Activated T-cell treated with anti-CD3 and anti-CD28 coated beads, Interleukin-2, amount 50 U/mL, for 24 hours (primary cell): Measurements from ENCODE around the gene LNPEP.

ENCODE experiments used
- DNase-seq: peaks from one replicate; pipeline ENCODE4 v3.0.0-alpha.2; 2020
- H3K27ac Mint-ChIP-seq: 2 replicates; pipeline ENCODE4 v1.8.0; 2020; ENCODE audit warnings: mild to moderate bottlenecking, mixed read lengths
- H3K27me3 Mint-ChIP-seq: 2 replicates; pipeline ENCODE4 v1.8.0; 2020; ENCODE audit warnings: mixed read lengths
- H3K36me3 Mint-ChIP-seq: 2 replicates; pipeline ENCODE4 v1.8.0; 2020; ENCODE audit warnings: low read depth, mixed read lengths
- H3K4me1 Mint-ChIP-seq: 2 replicates; pipeline ENCODE4 v1.8.0; 2020; ENCODE audit warnings: low read depth, mixed read lengths
- H3K4me3 Mint-ChIP-seq: 2 replicates; pipeline ENCODE4 v1.8.0; 2020; ENCODE audit warnings: mild to moderate bottlenecking, moderate library complexity, mixed read lengths
- H3K9me3 Mint-ChIP-seq: 2 replicates; pipeline ENCODE4 v1.8.0; 2020; ENCODE audit warnings: mixed read lengths

The LNPEP gene

DNA sequence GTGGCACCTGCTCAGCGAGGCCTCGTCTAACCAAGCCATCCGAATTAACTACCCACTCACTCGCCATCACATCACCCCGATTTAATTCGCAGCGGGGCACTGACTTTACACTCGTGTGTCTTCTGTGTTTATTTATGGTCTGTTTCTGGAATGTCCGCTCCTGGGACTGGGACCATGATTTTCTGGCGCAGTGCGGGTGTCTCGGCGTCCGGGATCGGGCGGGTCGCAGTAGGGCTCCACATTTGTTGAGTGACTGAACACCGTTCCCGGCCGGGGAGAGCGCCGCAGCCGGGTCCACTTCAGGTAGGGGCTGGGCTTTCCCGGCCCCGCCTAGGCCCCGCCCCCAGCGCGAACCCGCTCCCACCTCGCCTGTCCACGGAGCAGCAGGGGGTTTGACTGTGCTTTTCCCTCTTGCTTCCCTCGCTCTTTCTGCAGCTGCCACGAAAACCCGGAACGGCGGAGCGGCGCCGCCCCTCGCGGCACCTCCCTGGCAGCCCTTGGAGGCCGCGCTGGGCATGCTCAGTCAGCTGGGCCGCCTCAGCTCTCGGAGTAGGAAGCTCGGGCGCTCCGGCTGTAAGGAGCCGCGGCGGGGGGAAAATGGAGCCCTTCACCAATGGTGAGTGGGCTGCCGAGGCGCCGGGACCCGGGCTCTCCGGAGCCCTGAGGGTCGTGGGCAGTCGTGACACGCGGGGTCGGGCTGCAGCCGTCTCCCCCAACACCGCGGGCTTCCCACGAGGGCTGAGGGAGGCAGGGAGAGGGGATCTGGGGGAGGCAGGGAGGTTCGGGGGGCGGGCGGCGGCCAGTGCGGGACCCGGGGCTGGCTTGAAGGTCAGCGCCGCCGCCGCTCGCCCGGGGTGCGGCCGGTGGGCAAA is at the start of gene LNPEP:
TSS of gene LNPEP (plus strand) at position 522 of the 872 bp plus-strand sequence. CDS start at position 598, 76 bp downstream.
- no peaks in the 10 kb centered on the region for H3K9me3 Mint-ChIP-seq
- peak; percentile 95 for DNase-seq
- H3K27me3 Mint-ChIP-seq, result no peaks in the 10 kb centered on the region
- peaks cover 37% of the 10 kb centered on the region for H3K36me3 Mint-ChIP-seq
- H3K4me3 Mint-ChIP-seq, result peak within 1 kb of the TSS; percentile 94
- H3K4me1 Mint-ChIP-seq, result peaks cover 71% of the 10 kb centered on the region
- H3K27ac Mint-ChIP-seq, result peak within 1 kb of the TSS; percentile 95

DNA sequence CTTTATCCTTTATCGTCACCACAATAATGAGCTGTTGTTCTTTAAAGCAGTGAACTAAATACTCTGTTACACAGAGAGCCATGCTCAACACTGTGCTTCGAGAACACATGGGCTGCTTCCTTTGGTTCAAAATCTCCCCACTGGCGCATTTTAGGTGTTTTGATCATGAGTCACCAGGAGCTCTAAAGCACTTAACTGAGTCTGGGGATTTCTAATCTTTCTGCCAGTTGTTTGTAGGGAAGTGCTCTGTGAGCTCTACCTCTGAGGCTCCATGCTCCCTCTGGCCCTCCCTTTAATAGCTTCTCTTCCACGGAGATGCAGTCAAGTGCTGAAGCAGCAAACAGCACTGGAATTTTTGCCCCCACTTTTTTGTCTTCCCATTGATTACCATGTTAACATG is 42.5 kb upstream of the LNPEP start:
- no peak for DNase-seq
- Mint-ChIP-seq H3K27ac (peak overlapping the region; percentile 86), H3K36me3 (peaks cover 89% of the 10 kb centered on the region), H3K27me3 (no peaks in the 10 kb centered on the region), H3K4me3 (no peak overlapping the region), H3K9me3 (no peaks in the 10 kb centered on the region), H3K4me1 (peaks cover 49% of the 10 kb centered on the region)

DNA sequence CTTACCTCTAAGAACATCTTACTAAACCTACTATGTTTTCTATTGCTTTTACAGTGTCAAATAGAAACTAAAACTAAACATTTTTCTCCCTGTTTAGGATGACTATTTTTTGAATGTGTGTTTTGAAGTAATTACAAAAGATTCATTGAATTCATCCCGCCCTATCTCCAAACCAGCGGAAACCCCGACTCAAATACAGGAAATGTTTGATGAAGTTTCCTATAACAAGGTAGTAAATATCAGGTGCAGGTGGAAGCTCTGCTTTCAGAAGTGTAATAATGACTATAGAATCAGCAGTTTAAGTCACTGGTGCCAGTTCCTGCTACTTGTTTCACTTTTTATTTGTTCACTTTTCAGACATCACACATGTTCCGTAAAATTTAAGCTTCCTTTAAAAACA is 39.6 kb upstream of the LNPEP start:
- Mint-ChIP-seq H3K4me3 (peak overlapping the region; percentile 80), H3K9me3 (no peaks in the 10 kb centered on the region), H3K27ac (peak overlapping the region; percentile 96), H3K36me3 (peaks cover 89% of the 10 kb centered on the region), H3K4me1 (peaks cover 57% of the 10 kb centered on the region), H3K27me3 (no peaks in the 10 kb centered on the region)
- no peak for DNase-seq

DNA sequence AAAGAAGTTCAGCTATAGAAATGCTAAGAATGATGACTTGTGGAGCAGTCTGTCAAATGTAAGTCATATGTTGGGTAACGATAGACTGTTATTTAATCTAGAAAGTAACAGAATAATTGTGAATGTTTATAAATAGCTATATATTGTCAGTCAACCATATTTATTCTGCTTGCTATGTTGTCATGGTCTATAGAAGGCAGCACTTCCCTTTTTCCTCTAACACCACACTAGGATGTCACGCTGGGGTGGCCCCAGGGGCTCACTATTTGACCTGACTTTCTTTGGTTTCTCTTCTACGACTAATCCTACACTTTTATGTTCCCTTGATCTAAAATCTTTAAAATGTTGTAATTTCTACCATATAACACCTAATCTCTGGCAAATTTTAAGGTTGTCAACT is 39.1 kb upstream of the LNPEP start:
- no peaks in the 10 kb centered on the region for H3K9me3 Mint-ChIP-seq
- H3K4me1 Mint-ChIP-seq, result peaks cover 62% of the 10 kb centered on the region
- no peak for DNase-seq
- no peaks in the 10 kb centered on the region for H3K27me3 Mint-ChIP-seq
- H3K36me3 Mint-ChIP-seq, result peaks cover 91% of the 10 kb centered on the region
- peak overlapping the region; percentile 80 for H3K4me3 Mint-ChIP-seq
- H3K27ac Mint-ChIP-seq, result peak overlapping the region; percentile 96

- peak overlapping the region; percentile 14 for H3K27ac Mint-ChIP-seq
- H3K4me3 Mint-ChIP-seq, result no peak overlapping the region
- no peaks in the 10 kb centered on the region for H3K27me3 Mint-ChIP-seq
- H3K36me3 Mint-ChIP-seq, result peaks cover 87% of the 10 kb centered on the region
- DNase-seq, result no peak
- H3K4me1 Mint-ChIP-seq, result peaks cover 40% of the 10 kb centered on the region
- H3K9me3 Mint-ChIP-seq, result no peaks in the 10 kb centered on the region
Observed at GRCh38 chr5:96901384-96901783, 34.5 kb upstream of the LNPEP start.

GRCh38 chr5:96901841-96902240 is 34.0 kb upstream of the LNPEP start:
- Mint-ChIP-seq H3K36me3 (peaks cover 88% of the 10 kb centered on the region), H3K27ac (peak overlapping the region; percentile 14), H3K4me3 (no peak overlapping the region), H3K9me3 (no peaks in the 10 kb centered on the region), H3K4me1 (peaks cover 36% of the 10 kb centered on the region), H3K27me3 (no peaks in the 10 kb centered on the region)
- DNase-seq, result no peak

DNA sequence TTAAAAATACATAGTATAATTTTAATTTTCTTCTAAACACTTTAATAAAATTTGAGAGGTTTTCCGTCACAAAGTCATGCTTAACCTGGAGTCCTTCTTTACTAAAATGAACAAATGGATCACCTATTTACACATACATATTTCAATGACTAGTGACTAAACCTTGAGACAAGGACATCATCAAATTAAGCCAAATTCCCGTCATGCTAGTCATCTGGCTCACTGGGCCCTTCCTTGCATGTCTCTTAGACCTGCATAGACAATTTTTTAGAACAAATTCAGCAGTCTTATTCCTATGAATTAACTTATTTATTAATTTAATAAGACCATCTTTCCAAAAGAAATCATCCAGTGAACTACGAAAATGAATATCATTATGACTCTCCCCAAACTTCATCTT is 33.0 kb upstream of the LNPEP start:
- H3K27ac Mint-ChIP-seq, result no peak overlapping the region
- DNase-seq, result no peak
- H3K9me3 Mint-ChIP-seq, result no peaks in the 10 kb centered on the region
- peaks cover 30% of the 10 kb centered on the region for H3K4me1 Mint-ChIP-seq
- no peak overlapping the region for H3K4me3 Mint-ChIP-seq
- H3K27me3 Mint-ChIP-seq, result no peaks in the 10 kb centered on the region
- H3K36me3 Mint-ChIP-seq, result peaks cover 84% of the 10 kb centered on the region

- Mint-ChIP-seq H3K4me1 (peaks cover 30% of the 10 kb centered on the region), H3K27me3 (no peaks in the 10 kb centered on the region), H3K27ac (peak overlapping the region; percentile 70), H3K9me3 (no peaks in the 10 kb centered on the region), H3K36me3 (peaks cover 86% of the 10 kb centered on the region), H3K4me3 (no peak overlapping the region)
- no peak for DNase-seq
Observed at GRCh38 chr5:96903300-96903699, 32.6 kb upstream of the LNPEP start.

DNA sequence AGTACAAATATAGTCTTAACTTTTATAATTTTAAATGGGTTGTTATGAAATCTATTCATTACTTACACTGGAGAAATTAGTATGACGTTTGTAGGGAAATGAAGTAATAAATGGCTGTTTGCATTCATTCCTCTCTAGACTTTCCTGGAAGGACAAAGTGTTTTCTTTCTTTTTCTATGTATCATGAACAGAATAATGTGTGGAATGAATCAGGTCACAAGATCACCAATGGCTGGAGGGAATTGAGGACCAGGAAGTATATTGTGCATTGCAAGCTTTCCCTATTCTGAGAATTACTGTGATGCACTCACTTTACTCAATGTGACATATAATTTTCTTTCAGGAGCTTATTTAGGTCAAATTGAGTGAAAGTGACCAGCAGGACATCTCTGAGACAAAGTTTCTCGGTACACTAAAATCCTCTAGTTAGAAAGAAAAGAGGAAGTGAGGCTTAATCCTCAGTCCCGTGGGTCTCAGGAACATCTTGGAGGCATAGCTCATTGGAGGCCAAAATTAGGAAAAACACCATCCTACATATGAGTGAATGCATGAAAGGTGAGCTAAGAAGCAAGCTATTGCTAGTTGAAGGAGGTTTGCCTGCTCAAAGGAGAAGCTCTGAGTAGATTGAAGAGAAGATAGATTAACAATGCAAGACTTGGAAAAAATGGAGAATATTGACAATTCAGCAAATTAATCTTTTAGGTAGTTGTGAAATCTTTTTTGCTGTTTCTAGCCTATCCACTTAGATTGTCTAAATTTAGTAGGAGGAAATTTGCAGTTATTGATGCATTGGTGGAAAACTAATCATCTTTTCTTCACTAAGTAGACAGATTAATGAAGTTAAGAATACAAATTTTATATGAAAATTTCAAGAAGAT is 31.6 kb upstream of the LNPEP start:
- no peak for DNase-seq
- Mint-ChIP-seq H3K36me3 (peaks cover 86% of the 10 kb centered on the region), H3K4me1 (peaks cover 26% of the 10 kb centered on the region), H3K27ac (peak overlapping the region; percentile 76), H3K9me3 (no peaks in the 10 kb centered on the region), H3K4me3 (no peak overlapping the region), H3K27me3 (no peaks in the 10 kb centered on the region)

DNA sequence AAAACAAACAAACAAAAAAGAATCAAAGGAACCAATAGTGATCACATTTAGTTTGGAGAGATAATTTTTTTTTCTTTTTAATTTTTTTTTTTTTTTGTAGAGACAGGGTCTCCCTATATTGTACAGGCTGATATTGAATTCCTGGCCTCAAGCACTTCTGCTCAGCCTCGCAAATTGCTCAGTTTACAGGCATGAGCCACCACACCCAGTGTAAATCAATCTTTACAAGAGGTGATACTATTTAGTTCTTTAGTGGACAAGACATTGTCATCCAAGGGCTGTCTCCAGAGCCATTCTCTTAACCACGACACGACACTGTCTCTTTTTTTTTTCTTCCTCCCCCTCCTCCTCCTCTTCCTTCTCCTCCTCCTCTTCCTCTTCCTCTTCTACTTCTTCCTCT is 30.0 kb upstream of the LNPEP start:
- Mint-ChIP-seq H3K36me3 (peaks cover 86% of the 10 kb centered on the region), H3K27me3 (no peaks in the 10 kb centered on the region), H3K9me3 (no peaks in the 10 kb centered on the region), H3K4me1 (peaks cover 26% of the 10 kb centered on the region), H3K4me3 (no peak overlapping the region), H3K27ac (no peak overlapping the region)
- no peak for DNase-seq

DNA sequence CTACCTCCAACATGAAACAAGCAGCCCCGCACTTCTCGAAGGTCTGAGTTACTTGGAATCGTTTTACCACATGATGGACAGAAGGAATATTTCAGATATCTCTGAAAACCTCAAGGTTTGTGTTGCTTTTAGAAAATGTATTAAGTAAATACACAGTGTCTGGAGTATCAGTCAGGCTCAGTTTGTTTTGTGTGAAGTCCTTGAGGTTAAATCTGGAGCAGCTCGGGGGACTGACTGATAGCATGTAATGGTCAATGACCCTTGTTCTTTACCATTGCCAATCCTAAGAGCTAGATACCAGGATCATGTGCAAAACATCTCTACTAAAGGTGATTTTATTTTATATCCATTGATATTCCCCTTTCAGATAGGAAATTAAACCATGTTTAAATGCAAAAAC is 26.9 kb upstream of the LNPEP start:
- H3K9me3 Mint-ChIP-seq, result no peaks in the 10 kb centered on the region
- no peak for DNase-seq
- H3K4me1 Mint-ChIP-seq, result peaks cover 9% of the 10 kb centered on the region
- H3K27ac Mint-ChIP-seq, result no peak overlapping the region
- H3K36me3 Mint-ChIP-seq, result peaks cover 84% of the 10 kb centered on the region
- H3K4me3 Mint-ChIP-seq, result no peak overlapping the region
- H3K27me3 Mint-ChIP-seq, result no peaks in the 10 kb centered on the region

GRCh38 chr5:96909435-96909834 is 26.4 kb upstream of the LNPEP start:
- H3K27me3 Mint-ChIP-seq, result no peaks in the 10 kb centered on the region
- no peak overlapping the region for H3K27ac Mint-ChIP-seq
- no peaks in the 10 kb centered on the region for H3K9me3 Mint-ChIP-seq
- no peak overlapping the region for H3K4me3 Mint-ChIP-seq
- DNase-seq, result no peak
- peaks cover 84% of the 10 kb centered on the region for H3K36me3 Mint-ChIP-seq
- H3K4me1 Mint-ChIP-seq, result peaks cover 9% of the 10 kb centered on the region

GRCh38 chr5:96911139-96911538 is 24.7 kb upstream of the LNPEP start:
- H3K4me1 Mint-ChIP-seq, result peaks cover 8% of the 10 kb centered on the region
- H3K9me3 Mint-ChIP-seq, result no peaks in the 10 kb centered on the region
- no peak overlapping the region for H3K4me3 Mint-ChIP-seq
- H3K27me3 Mint-ChIP-seq, result no peaks in the 10 kb centered on the region
- peaks cover 80% of the 10 kb centered on the region for H3K36me3 Mint-ChIP-seq
- H3K27ac Mint-ChIP-seq, result no peak overlapping the region
- no peak for DNase-seq

- Mint-ChIP-seq H3K4me3 (no peak overlapping the region), H3K27me3 (no peaks in the 10 kb centered on the region), H3K36me3 (peaks cover 82% of the 10 kb centered on the region), H3K4me1 (peaks cover 12% of the 10 kb centered on the region), H3K9me3 (no peaks in the 10 kb centered on the region), H3K27ac (no peak overlapping the region)
- DNase-seq, result no peak
Observed at GRCh38 chr5:96913233-96913632, 22.6 kb upstream of the LNPEP start.

DNA sequence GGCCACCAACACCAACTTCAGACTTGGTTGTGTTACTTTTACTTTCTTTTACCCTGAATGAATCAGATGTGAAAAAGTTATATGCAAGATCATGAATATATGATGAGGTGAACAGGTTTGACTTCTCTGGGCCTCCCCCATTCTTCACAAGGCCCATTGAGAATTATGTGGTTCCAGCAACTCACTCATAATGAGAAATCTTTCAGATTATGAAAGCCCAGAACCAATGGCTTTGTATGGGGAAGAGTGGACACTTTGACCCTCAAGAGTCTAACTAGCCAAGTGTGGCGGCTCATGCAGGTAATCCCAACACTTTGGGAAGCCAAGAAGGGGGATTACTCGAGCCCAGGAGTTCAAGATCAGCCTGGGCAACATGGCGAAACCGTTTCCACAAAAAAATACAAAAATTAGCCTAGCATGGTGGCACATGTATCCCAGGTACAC is 16.1 kb upstream of the LNPEP start:
- Mint-ChIP-seq H3K4me1 (peaks cover 59% of the 10 kb centered on the region), H3K27ac (peak overlapping the region; percentile 76), H3K4me3 (no peak overlapping the region), H3K9me3 (no peaks in the 10 kb centered on the region), H3K36me3 (peaks cover 56% of the 10 kb centered on the region), H3K27me3 (no peaks in the 10 kb centered on the region)
- DNase-seq, result no peak
